Stomach (tissue), 19 donors: ENCODE results near the gene SLC24A3. TPM values are rescaled to one million over a fixed set of nuclear protein-coding genes. Genes with fewer than 3 reads are reported as not detected.

Experiments
- DNase-seq, 2 donors: peaks; one replicate each; pipeline versions ENCODE4 v3.0.0 to v3.0.0-alpha.2; 2013 to 2019
- H3K27ac ChIP-seq, 5 donors: fragments of 200-600 bp in 4 of 5; sonication (generic) in 4 of 5; one replicate each; pipeline ENCODE4 v1.5.1; 2013 to 2019; ENCODE audit warnings: mild to moderate bottlenecking in 1 of 5, moderate library complexity in 1 of 5
- H3K27me3 ChIP-seq, 3 donors: fragments of 200-600 bp; sonication (generic); one replicate each; pipeline ENCODE4 v1.5.1; 2017 to 2019; ENCODE audit warnings: mixed run types in 1 of 3
- H3K36me3 ChIP-seq, 4 donors: fragments of 200-600 bp; sonication (generic); 1 replicate in 3 of 4; 2 replicates in 1 of 4; pipeline ENCODE4 v1.5.1; 2016 to 2019
- H3K4me1 ChIP-seq, 4 donors: fragments of 200-600 bp; sonication (generic); one replicate each; pipeline ENCODE4 v1.5.1; 2016 to 2019
- H3K4me3 ChIP-seq, 4 donors: fragments of 200-600 bp; sonication (generic) in 3 of 4; one replicate each; pipeline ENCODE4 v1.5.1; 2016 to 2019; ENCODE audit warnings: mild to moderate bottlenecking in 1 of 4
- H3K9me3 ChIP-seq, 4 donors: fragments of 200-600 bp; sonication (generic); one replicate each; pipeline ENCODE4 v1.5.1; 2016 to 2019
- EP300 ChIP-seq: sonication (generic); formaldehyde crosslinking; IDR thresholded peaks from one replicate; pipeline ENCODE4 v1.6.1; 2017; ENCODE audit warnings: antibody characterized with exemption
- POLR2A ChIP-seq, 4 donors: fragments of 450-650 bp; IDR thresholded peaks; one replicate each; pipeline ENCODE4 v1.6.1; 2016; ENCODE audit warnings: antibody characterized with exemption in 4 of 4, control low read depth in 2 of 4, mild to moderate bottlenecking in 1 of 4, moderate library complexity in 1 of 4
- POLR2AphosphoS5 ChIP-seq, 3 donors: sonication (generic); formaldehyde crosslinking; IDR thresholded peaks; one replicate each; pipeline ENCODE4 v1.6.1; 2016; ENCODE audit warnings: antibody characterized with exemption in 3 of 3
- WGBS, 5 donors: extraction: QIAGEN DNeasy Blood & Tissue Kit in 3 of 5; methylation state at CpG; one replicate each; pipeline versions ENCODE4 v1.1.5 to v1.1.7; 2013 to 2018; 5-methylcytosine and 5-hydroxymethylcytosine counted together
- intact Hi-C: fragments of 100-400 bp; cut with DNase I; formaldehyde crosslinking; loops from one replicate; pipeline ENCODE4 v1.15.1; 2023; ENCODE audit warnings: low total_unique reads
- long read RNA-seq, 10 donors: transcript quantifications; one replicate each; lab custom pipeline, GENCODE V29; 2026
- polyA plus RNA-seq, 3 donors: library from polyadenylated mRNA; stranded (reverse); fragments of 200-250 nt; gene quantifications; one replicate each; pipeline ENCODE4 v1.2.3, GENCODE V29; 2013
- total RNA-seq, 5 donors: library from RNA; depleted of rRNA; stranded (reverse); fragments of >200 nt; gene quantifications; one replicate each; pipeline versions ENCODE4 v1.1.0 to v1.2.3, GENCODE V29; 2014 to 2016
- TF ChIP-seq, protein P1 (sequence below), 7 experiments: fragments of 450-650 bp in 4 of 7; fragments of 200-600 bp in 3 of 7; sonication (generic) in 3 of 7; IDR thresholded peaks; one replicate each; pipeline ENCODE4 v1.5.1; 2016 to 2019; ENCODE audit warnings: antibody characterized with exemption in 7 of 7, control low read depth in 2 of 7, mild to moderate bottlenecking in 1 of 7
- donor health status: healthy with polysubstance abuse.
- donor health status: Bipolar disorder and iron deficiency.
- donor health status: healthy.

Gene SLC24A3
- total RNA-seq (1 to 10 TPM; 1.8 to 9.0 (median 5.5) TPM), polyA plus RNA-seq (1 to 10 TPM; 2.4 to 3.8 (median 3.5) TPM)
- long read RNA-seq, donor 1 = 0 reads
- long read RNA-seq, donor 2 = 0 reads
- long read RNA-seq, donor 3 = 0 reads
- long read RNA-seq, donor 4 = 0 reads
- long read RNA-seq, donor 5 = 0 reads
- long read RNA-seq, donor 6 = 0 reads
- long read RNA-seq, donor 7 = 0 reads
- long read RNA-seq, donor 8 = 0 reads
- long read RNA-seq, donor 9 = 0 reads
- long read RNA-seq, donor 10 = 0 reads

DNA sequence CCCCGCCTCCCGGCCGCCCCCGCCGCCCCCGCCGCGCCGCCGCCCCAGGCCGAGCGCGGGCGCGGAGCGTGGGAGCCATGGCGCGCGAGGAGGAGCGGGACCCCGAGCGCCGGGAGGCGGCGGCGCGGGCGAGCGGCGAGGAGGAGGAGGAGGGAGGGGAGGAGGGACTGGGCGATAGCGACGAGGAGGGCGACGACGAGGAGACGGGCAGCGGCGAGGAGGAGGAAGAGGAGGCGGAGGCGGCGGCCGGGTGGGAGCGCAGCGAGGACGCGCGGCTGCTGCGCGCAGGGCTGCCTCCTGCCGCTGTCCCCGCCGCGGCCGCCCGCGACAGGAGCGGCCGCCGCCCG is at the start of gene SLC24A3:
Gene SLC24A3 (plus strand): TSS at position 174 of the 347 bp plus-strand sequence.
- WGBS, 5 donors = 0 to 4% (median 1%) methylated on average over 22 to 59 of the region's 61 CpGs
- DNase-seq = peak in 1 of 2 donors; percentile 80
- Histone ChIP-seq H3K9me3 (no peaks in the 10 kb centered on the region), H3K27me3 (peaks cover 0 to 32% (median 10%) of the 10 kb centered on the region in 3 donors), H3K4me3 (peak within 1 kb of the TSS; percentile 54 to 76 (median 64)), H3K36me3 (no peaks in the 10 kb centered on the region), H3K4me1 (peaks cover 6 to 38% (median 23%) of the 10 kb centered on the region in 4 donors), H3K27ac (peak within 1 kb of the TSS; percentile 47 to 75 (median 72))
- no peak for TF ChIP-seq POLR2A (IDR thresholded peaks at IDR 0.05)
- TF ChIP-seq EP300 = no peak
- TF ChIP-seq, protein P1, sequence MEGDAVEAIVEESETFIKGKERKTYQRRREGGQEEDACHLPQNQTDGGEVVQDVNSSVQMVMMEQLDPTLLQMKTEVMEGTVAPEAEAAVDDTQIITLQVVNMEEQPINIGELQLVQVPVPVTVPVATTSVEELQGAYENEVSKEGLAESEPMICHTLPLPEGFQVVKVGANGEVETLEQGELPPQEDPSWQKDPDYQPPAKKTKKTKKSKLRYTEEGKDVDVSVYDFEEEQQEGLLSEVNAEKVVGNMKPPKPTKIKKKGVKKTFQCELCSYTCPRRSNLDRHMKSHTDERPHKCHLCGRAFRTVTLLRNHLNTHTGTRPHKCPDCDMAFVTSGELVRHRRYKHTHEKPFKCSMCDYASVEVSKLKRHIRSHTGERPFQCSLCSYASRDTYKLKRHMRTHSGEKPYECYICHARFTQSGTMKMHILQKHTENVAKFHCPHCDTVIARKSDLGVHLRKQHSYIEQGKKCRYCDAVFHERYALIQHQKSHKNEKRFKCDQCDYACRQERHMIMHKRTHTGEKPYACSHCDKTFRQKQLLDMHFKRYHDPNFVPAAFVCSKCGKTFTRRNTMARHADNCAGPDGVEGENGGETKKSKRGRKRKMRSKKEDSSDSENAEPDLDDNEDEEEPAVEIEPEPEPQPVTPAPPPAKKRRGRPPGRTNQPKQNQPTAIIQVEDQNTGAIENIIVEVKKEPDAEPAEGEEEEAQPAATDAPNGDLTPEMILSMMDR (IDR thresholded peaks at IDR 0.05) = no peak
- no peak for TF ChIP-seq POLR2AphosphoS5 (IDR thresholded peaks at IDR 0.05)
- intact Hi-C loops = loop anchor here (10.0 kb wide), 1 partner anchor 452 kb away; no protein-coding TSS in a partner anchor

DNA sequence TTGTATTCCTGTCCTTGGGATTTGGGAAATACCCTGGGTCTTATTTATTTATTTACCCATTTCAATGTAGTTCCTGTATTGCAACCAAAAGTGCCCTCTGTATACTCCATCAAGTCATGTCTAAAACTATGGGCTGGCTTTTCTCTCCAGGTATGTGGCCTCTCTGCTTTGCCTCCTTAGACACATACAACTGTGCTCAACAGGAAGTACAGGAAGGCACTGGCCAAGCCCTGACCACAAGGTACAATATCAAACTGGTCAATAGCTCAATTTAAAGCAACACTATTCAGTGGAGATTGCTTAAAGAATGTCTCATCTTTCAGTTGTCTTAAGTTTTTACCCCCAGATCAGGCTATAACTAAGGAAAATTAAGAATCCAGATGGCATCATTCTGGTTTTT is 42.3 kb upstream of the SLC24A3 start:
- Histone ChIP-seq H3K9me3 (peaks cover 6 to 11% (median 9%) of the 10 kb centered on the region in 4 donors), H3K4me3 (no peak overlapping the region), H3K27me3 (no peaks in the 10 kb centered on the region), H3K27ac (no peak overlapping the region), H3K36me3 (no peaks in the 10 kb centered on the region), H3K4me1 (no peaks in the 10 kb centered on the region)
- intact Hi-C loops = no loop called here
- DNase-seq = no peak
- TF ChIP-seq, protein P1 (IDR thresholded peaks at IDR 0.05) = no peak
- no peak for TF ChIP-seq EP300
- no peak for TF ChIP-seq POLR2A (IDR thresholded peaks at IDR 0.05)
- TF ChIP-seq POLR2AphosphoS5 (IDR thresholded peaks at IDR 0.05) = no peak

- Histone ChIP-seq H3K27ac (no peak overlapping the region), H3K4me3 (no peak overlapping the region), H3K4me1 (no peaks in the 10 kb centered on the region), H3K27me3 (no peaks in the 10 kb centered on the region), H3K9me3 (peaks cover 0 to 1% (median under 1%) of the 10 kb centered on the region in 4 donors), H3K36me3 (no peaks in the 10 kb centered on the region)
- WGBS, 5 donors = 73 to 82% (median 79%) methylated on average over 1 of the region's 1 CpG
- intact Hi-C loops = no loop called here
- no peak for DNase-seq
- TF ChIP-seq POLR2AphosphoS5 (IDR thresholded peaks at IDR 0.05) (no peak), POLR2A (IDR thresholded peaks at IDR 0.05) (no peak), EP300 (no peak)
- TF ChIP-seq, protein P1 (IDR thresholded peaks at IDR 0.05) = no peak
Measured at GRCh38 chr20:19172637-19173036, 39.8 kb upstream of the SLC24A3 start.

DNA sequence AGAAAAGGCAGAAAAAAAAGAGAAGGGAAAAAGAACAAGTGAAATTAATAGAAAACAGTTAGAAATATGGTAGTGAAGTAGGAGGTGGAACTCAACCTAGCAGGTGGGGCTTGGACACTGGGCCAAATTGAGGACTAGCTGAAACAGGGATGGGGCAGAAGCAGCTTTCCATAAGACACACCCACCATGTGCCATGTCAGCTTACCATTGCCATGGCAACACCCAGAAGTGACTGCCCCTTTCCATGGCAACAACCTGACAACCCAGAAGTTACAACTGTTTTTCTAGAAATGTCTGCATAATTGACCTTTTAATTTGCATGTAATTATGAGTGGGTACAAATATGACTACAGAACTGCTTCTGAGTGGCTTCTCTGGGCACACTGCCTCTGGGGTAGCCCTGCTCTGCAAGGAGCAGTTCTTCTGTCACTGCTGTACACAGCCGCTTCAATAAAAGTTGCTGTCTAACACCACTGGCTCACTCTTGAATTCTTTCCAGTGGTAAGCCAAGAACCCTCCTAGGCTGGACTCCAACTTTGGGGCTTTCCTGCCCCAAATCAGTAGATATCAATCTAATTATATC is 35.9 kb upstream of the SLC24A3 start:
- H3K27me3 ChIP-seq = no peaks in the 10 kb centered on the region
- no peaks in the 10 kb centered on the region for H3K36me3 ChIP-seq
- intact Hi-C loops = no loop called here
- no peak overlapping the region for H3K4me3 ChIP-seq
- H3K27ac ChIP-seq = no peak overlapping the region
- no peaks in the 10 kb centered on the region for H3K9me3 ChIP-seq
- TF ChIP-seq EP300 (no peak), POLR2AphosphoS5 (IDR thresholded peaks at IDR 0.05) (no peak), POLR2A (IDR thresholded peaks at IDR 0.05) (no peak)
- TF ChIP-seq, protein P1 (IDR thresholded peaks at IDR 0.05) = no peak
- no peak for DNase-seq
- WGBS, 5 donors = 50 to 97% (median 90%) methylated on average over 1 of the region's 1 CpG
- no peaks in the 10 kb centered on the region for H3K4me1 ChIP-seq
